DMS114 treated with DMSO at 0.1 percent for 48 hours (cell line): ENCODE measurements around the gene DRGX.

Experiments
- DNase-seq: peaks from one replicate; lab custom pipeline; 2025; ENCODE audit not compliant: unreplicated experiment; lab: John Stamatoyannopoulos, UW

DRGX gene

DNA sequence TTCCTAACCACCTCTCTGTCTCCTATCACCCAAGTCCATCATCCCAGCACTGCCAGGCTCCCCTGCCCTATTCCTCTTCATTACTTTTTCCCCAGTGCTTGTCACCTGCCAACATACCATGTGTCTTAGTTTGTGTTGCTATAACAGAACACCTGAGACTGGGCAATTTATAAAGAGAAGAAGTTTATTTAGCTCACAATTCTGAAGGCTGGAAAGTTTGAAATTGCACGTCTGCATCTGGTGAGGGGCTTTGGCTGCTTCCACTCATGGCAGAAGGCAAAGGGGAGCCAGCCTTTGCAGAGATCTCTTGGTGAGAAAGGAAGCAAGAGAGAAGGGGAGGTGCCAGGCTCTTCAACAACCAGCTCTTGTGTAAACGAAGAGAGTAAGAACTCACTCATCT is 47.3 kb downstream of the DRGX start:
- DNase-seq, result no peak

DNA sequence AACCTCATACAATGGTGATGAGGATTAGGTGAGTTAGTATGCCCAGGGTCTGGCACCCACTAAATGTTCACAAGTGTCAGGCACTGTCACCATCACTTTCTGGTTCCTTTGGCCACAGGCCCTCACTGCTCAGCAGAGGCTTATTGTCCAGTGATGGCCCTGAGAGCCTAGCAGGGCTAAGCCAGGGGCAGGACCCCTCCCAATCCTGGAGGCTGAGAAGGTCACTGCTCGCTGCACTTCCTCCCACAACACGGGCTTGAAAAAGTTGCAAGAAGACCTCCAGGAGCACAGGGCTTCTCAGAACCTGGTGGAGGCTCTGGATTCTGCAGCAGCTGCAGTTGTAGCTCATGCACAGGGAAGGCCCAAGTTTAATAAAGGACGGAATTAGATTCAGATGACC is 48.1 kb downstream of the DRGX start:
- DNase-seq, result no peak

DNA sequence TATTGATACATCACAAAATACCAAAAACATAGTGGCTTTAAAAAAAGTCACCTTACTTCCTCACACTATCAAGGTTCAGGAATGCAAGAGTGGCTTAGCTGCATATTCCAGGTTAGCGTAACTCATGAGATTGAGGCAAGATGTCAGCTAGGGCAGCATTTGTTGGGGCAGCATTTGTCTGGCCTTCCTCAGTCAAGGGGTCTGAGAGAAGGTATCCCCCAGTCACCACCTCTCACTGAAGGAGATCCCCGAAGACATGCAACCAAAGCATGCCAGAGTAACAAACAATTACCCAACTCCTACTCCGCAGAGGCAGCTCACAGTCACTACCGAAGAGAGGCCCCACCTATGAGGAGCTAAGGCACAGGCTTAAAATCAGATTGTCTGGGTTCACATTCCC is 48.5 kb downstream of the DRGX start:
- DNase-seq, result no peak

DNA sequence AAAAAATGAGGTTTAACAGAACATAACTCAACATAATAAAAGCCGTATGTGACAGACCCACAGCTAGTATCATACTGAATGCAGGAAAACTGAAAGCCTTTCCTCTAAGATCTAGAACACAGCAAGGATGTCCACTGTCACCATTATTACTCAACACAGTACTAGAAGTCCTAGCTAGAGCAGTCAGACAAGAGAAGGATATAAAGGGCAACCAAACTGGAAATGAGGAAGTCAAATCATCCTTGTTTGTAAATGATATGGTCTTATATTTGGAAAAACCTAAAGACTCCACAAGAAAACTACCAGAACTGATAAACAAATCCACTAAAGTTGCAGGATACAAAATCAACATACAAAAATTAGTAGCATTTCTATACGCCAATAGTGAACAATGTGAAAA is 51.0 kb downstream of the DRGX start:
- DNase-seq, result no peak

DNA sequence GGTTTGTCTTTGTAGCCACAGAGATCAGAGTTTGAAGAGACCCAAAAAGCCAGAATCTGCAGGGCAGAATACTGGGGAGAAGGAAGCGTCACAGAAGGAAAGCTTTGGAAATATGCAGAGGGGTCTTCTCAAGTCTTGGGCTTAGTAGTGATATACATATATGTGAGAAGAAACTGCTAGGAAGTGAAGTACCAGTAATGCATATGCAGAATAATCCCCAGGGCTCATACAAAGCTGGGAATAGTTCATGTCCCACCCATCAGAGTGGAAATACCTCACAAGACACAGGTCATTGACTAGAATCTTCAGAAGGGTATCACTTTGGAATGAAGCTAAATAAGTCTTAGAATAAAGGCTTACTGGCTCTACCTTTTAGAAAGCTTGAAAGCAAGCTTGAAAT is 57.3 kb downstream of the DRGX start:
- DNase-seq, result no peak

DNA sequence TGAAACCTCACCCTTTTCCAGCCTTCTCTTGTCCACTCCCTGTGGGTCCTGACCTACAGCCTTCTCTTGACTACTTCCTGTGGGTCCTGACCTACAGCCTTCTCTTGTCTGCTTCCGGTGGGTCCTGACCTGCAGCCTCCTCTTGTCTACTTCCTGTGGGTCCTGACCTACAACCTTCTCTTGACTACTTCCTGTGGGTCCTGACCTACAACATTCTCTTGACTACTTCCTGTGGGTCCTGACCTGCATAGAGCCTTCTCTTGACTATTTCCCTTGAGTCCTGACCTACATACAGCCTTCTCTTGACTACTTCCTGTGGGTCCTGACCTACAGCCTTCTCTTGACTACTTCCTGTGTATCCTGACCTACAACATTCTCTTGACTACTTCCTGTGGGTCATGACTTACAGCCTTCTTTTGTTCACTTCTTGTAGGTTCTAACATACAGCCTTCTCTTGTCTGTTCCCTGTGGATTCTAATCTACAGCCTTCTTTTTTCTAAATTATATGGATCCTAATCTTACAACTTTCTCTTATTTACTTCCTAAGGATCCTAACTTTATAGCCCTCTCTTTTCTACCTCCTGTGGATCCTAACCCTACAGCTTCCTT is 60.4 kb downstream of the DRGX start:
- DNase-seq, result no peak

DNA sequence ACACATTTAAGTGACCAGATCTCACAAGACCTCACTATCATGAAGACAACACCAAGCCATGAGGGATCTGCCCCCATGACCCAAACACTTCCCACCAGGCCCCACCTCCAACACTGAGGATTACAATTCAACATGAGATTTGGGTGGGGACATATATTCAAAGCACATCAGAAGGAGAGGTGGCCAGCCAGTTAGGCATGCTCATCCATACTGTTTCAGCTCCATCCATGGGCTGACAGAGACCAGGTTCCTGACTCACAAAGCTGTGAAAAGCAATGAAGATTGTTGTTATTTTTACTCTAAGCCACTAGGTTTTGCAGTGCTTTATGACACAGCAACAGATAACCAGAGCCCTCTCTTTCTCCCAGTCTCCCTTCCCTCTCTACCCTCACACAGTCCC is 60.9 kb downstream of the DRGX start:
- no peak for DNase-seq

DNA sequence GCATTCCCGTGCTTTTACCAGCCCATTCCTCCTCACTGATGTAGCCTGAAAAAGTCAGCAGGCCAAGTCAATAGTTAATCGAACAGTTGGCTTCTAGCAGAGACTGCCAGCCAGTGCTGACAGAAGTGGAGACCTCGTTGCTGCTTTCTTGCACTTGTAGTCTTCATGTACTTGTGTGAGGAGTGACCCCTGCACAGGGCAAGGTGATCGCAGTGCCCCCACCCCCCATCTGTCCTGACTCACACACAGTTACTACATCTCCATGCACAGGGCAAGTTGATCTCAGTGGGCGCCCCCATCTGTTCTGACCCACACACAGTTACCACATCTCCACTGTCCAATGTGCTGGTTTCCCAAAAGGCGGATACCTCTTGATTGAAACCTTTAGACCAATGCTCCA is 62.7 kb downstream of the DRGX start:
- no peak for DNase-seq

DNA sequence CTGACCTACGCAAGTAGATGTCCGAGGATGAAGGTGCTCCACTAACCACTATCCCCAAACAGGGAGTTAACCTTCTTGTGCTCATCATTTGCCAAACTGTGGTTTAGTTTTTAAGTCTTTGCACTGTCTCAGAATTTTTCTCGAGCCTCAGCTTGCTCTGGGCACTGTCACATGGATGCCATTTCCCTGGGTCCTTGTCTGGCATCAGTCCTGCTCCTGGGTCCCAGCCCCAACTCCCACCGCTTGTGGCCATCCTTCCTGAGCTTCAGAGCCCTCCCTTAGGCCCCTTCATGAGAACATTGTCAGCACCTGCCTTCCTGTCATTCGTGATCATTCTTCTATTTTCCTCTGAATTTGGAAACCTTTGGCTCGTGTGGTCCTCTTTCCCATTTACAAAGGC is 63.1 kb downstream of the DRGX start:
- no peak for DNase-seq

DNA sequence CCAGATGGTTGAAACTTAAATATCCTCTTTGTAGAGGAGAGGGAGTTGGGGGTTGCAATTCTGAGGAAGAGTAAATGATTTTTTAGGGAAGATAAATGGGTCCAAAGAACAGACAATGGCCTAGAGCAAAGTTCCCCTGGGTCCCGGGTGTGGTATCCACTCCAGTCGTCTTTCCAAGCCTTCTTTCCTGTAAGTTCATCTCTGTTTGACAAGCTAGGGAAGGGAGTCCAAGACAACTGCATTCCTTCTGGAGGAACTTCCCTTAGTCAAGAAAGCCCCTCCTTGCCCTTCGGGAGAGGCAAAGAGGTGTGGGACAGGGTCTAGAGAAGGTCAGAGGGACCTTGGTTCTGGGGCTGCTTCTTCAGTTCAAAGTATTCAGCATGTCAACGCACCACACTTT is 63.6 kb downstream of the DRGX start:
- DNase-seq, result no peak

DNA sequence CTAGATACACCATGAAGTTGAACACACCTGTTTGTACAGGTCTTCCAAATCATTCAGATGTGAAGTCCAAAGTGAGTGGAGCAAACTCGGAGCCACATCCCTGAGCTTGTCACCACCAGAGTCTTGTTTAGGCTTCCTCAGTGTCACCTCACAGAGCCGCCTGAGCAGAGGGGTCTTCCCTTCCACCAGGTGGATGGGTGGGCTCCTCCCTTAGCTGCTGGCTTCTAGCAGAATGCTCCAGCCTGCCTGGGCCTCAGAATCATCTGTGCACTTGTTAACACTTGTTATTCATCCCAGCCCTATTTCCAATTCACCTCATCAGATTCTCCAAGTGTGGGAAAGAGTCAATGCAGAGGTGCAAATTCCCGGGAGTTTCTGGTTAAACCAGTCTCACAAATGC is 64.5 kb downstream of the DRGX start:
- no peak for DNase-seq

DNA sequence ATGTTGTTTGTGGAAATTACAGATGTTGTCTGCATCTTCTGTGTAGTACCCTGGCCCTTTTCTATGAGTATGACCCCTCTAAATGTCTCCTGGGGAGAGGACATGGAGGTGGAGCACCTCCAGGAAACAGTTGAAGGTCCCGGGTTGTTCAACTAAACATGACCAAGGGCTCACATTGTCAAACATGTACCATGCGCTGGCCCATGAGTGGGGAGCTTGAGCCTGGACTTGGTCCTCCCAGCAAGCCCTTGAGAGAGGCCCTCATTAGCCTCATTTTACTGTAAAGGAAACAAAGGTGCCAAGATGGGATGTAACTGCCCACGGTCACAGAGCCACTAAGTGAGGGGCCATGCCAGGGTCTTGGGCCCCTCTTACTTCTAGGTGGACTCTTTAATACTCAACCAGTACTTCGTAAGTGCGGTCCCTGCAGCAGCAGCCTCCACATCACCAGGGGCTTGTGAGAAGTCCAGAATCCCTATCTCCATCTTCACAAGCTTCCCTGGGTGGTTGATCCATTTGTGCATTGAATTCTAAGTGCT is 65.7 kb downstream of the DRGX start:
- DNase-seq, result no peak

DNA sequence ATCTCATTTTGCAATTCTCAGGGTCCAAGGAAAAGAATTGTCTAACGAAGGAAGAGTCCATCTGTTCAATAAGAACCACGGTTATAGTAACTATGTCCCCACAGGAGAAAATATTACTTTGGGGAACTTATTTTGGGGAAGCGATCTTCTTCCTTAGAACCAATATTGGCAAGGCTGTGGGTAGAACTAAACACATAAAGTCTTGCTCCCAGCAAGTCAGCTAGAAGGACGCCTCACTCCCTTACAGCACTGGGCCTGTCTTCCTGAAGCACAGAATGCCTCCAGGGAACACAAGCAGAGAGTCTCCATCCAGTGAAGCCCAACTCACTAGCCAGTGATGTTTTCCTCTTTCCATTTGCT is 66.8 kb downstream of the DRGX start:
- DNase-seq, result no peak

DNA sequence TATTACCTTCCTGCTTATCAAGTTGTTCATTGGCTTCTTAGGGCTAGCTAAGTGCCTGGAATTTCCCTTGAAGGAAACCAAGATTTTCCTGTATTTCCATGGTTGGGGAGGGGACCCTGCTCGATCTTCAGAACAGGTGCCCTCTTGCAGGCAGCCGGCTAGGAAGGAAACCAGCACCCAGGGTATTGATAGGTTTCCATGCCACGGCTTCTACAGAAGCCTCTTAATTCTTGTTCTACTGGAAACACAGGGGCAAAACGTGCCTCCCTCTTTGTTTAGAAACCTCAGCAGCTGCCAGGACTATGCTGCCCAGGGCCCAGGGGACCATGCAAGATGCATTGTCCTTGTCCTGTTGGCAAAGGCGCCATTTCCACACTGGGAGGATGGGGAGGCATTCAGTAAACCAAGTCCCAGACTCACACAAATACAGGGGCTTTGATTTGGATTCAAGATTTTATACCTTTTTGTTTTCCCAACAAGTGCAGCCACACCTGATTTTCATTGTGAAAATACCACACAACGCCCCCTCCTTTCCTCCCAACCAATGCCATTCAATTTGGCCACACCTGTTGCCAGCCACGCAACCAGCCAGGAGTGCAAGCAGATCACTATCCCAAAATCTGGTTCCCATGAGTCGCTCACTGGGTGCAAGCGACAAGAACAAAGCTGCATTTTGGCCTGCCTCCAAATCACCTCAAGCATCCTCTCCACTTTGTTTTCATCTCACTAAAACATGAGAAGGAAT is 67.3 kb downstream of the DRGX start:
- no peak for DNase-seq

DNA sequence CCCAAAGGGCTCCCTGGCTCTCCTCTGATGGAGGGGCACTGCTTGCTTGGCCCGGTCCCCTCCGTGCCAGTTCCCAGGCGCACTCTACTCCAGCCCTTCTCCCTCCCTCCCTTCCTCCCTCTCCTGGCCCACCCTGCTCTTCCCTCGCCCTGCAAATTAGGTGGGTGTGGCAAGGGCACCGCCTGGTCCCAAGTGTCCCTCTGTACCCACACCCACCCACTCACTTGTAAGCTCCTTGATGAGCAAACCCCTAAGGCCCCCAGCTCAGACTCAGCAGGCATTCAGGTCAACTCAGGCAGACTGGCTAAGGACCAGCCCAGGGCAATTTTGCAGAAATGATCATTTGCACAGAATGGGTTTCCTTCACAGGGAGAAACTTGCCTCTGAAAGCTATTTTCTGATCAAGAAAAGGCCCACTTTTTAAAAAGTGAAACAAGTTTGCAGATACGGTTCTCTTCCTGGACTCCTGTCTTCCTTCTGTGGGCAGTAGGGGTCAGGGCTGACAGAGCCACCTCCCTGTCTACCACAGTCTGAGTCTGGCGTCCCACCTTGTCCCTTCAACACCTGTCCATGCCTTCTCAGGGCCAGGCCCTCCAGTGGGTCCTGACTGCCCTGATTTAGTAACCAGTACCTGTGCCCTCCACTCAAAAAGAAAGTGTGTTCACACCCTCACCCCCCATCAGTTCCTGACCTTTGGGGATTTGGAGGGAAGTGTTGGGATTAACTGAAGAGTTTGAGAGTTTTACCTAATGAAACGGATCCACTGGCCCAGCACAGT is 68.7 kb downstream of the DRGX start:
- no peak for DNase-seq

DNA sequence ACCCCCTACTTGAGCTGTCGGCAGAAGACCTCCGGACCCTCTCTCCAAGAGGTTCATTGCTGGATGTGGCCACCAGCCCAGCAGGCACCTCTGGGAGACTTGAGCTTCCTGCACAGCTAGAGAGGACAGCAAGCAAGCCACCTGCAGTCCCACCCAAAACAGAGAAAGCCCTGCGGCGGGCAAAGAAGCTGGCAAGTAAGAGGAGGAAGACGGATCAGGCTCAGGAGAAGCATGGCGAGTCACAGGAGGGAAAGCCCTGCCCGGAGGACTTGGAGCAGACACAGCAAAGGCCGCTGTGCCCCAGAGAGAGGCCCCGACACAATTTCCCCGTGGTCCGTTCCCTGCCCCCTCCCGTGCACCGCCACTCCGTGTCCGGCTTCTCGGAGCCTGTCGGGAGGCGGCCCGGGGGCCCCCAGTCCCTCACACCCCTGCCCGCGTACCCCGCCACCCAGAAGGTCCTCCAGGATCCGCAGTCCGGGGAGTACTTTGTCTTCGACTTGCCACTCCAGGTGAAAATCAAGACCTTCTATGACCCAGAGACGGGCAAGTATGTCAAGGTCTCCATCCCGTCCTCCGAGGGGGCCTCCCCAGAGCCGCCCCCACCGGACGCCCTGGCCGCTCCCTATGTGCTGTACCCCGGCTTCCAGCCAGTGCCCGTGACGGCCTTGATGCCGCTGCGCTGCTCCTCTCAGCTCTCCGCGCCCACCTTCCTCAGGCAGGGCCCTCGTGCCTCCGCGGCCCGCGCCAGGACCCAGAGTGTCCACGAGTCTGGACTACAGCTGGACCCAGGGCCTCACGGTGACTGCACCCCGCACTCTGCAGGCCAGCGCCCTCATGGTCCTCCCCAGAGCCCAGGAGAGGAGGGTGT is 69.7 kb downstream of the DRGX start:
- DNase-seq, result no peak

DNA sequence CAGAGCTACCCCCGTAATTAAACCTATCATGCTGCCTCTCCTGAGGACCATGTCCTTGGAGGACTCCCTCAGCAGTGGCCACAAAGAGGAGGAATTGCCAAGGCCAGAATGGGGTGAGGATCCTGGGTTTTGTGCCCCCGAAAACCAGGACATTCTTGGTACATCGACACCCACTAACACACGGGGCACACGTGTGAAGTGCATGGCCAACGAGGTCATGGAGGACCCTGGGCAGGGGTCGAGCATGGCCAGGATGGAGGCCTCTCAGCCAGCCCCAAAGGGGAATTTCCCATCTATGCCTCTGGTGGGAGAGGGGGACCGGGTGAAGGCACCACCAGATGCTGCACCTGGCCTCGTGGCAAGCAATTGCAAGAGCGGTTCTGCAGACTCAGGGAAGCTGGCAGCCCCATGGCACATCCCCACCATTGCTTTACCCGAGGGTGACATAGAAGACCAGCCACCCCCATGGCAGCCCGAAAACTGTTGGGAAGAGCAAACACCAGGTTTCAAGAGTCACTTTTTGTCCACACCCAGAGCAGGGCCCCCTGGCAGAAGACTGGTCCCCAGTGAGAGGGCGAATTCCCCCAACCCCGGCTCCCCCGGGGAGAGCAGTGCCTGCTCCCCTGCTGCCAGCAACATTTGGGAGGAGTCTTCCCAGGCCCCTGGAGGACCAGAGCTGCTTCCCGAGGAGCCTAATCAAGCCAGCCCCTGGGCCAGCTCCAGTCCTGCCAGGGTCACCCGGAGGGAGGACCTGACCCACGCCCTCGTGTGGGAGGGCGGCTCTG is 70.6 kb downstream of the DRGX start:
- DNase-seq, result no peak

DNA sequence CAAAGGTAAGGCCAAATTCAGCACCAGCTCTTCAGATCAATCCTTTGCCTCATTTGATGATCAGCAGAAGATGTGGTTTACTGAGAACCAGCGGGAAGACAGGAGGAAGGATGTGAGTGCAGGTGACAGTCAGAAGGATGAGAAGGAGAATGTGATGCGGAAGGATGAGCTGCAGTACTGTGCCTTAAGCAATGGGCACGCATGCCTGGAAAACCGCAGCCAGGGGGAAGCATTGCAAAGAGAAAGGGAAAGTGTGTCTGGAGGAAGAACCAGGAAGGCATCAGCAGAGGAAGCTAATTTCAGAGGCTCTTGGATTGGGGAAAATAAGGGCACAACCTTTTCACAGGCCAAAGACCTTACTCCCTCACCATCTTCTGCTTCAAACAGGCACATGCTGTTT is 71.2 kb downstream of the DRGX start:
- DNase-seq, result peak; percentile 14

DNA sequence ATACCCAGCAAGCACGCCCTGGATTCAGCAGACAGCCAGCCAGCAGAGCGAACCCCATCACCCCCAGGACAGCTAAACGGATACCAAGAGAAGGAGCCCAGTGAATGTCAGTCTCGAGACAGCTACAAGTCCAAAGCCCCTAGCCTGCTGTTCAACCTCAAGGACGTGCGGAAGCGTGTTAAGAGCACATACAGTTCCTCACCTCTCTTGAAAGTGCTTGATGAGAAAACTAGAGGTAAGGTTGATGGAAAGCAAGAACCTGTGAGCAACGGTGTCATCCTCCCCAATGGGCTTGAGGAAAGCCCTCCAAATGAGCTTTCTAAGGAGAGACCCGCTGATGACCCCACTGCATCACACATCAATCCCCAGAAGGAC is 72.0 kb downstream of the DRGX start:
- no peak for DNase-seq

DNA sequence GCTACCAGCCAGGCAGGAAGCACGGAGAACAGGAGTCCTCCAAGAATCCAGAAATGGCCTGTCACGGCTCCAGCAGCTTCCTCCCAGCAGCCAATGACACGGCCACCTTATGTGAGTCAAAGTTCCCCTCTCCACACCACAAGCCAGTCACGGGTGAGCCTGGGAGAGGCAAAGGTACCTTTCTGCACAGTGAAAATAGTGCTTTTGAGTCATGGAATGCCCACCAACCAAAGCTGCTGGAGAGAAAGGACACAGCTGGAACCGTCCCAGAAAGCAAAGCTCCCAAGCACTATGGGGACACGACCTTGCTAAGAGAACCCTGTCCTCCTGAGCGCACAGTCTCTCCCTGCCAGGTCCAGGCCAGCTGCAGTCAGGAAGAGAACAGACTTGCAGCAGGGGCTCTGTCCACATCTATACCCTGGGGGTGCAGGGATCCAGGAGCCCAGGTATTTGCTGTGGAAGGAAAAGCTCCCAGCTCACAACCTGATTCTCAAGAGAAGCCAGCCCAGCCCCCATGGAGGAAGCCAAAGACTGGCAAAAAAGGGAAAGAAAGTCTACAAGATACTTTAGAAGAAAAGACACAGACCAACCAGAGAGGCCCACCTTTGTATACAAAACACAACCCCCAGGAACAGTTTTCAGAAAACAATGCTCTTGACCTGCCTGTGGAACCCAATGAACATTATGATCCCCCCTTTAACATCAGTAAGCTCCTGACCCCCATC is 72.6 kb downstream of the DRGX start:
- DNase-seq, result no peak
